Measurements from ENCODE around the gene BPIFB1.

Gene BPIFB1

DNA sequence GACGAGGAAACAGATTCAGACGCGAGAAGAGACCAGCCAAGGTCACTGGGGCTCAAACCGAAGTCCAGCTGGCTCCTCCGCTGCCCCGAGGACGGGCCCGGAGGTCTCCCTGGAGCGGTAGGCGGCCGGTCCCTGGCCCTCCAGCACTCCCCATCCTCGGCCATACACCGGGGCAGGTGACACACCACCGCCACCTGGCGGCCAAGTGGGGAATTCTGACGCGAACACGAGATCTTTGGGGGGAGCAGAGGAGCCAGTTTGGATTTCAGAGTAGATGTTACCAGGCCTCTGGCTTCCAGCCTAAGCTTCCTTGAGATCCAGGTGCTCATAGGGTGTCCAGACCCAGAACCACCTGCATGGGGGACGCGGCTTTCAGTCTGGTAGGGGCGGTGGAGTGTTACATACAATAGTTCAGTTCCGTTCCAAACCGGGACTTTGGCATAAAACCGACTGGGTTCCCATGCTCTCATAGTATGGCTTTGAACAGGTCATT lies 16.1 kb downstream of the BPIFB1 start:
- peak; percentile 71 for DNase-seq

DNA sequence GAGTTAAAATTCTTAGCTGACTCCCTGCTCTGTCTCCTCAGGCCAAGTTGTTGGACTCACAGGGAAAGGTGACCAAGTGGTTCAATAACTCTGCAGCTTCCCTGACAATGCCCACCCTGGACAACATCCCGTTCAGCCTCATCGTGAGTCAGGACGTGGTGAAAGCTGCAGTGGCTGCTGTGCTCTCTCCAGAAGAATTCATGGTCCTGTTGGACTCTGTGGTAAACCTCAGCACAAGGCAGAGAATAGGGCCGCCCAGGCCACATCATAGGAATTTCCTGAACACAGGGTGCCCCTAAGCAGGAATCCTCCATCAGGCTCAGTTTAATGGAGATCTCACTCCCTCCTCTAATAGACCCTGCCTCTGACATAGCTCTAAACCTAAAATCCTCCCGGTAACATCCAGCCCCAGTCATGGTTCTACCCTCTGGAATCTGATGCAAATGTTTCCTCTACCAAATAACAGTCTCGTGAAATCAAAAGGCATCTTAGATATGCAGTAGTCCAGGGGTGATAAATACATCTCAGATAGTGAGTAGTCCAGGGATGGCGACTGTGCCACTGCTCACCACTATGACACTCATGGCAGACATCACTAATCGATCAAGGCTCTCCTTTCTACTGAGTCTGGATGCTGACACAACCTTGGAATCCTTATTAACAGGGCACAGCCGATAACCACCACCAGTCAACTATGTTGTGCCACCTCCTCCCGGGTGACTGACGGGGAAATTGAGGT lies 18.3 kb downstream of the BPIFB1 start:
- no peak for DNase-seq

DNA sequence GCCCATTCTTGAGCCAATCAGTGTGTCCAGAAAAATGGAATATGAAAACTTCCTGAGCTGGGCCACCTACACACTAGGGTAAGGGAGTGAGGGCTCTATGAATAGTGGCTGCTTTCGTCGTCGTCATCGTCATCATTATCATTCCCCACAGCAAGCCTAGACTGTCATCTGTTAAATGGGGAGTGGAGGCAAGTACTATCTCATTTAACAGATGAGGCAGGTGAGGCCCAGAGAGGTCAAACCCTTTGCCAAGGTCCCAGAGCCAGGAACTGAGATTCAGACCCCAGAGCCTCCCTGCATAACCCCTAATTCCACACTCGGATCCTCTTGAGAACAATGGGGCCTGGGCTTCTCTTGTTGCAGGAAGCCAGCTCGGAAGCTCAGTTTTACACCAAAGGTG lies 20.6 kb downstream of the BPIFB1 start:
- DNase-seq: no peak

DNA sequence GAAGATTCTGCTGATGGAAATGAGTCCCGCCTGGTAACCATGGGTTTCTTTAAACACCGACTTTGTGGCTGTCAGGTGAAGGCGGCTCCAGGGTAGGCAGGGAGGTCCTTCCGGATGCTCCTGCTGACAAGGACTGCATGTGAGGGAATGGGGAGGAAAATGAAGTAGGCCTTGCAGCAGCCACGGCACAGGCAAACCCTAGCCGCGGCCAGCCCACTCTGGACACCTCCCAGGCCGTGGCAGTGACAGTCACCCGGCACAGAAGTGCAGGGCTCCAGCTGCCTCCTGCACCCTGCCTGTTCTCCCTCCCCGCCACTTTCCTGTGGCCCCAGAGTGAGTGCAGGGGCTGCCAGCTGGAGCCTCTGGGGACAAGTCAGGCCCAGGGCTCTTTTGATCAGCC lies 21.0 kb downstream of the BPIFB1 start:
- DNase-seq: no peak

DNA sequence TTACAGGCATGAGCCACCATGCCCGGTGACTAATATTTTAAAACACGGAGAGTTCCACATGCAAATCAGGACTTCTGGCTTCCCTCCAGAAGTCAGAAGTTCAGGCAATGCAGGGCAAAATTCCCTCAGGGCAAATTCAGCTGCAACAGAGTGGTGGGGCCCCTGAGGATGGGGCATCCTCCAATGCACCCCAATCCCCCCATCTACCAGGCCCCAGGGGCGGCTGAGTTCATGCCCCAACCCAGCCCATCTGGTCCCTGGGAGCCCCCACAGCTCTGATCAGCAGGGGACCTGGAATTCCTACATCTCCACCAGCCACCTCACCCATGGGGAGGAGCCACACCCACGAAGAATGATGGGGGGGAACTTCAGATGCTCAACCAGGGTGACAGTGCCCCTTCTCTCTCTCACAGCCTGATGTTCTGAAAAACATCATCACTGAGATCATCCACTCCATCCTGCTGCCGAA lies 22.6 kb downstream of the BPIFB1 start:
- no peak for DNase-seq

DNA sequence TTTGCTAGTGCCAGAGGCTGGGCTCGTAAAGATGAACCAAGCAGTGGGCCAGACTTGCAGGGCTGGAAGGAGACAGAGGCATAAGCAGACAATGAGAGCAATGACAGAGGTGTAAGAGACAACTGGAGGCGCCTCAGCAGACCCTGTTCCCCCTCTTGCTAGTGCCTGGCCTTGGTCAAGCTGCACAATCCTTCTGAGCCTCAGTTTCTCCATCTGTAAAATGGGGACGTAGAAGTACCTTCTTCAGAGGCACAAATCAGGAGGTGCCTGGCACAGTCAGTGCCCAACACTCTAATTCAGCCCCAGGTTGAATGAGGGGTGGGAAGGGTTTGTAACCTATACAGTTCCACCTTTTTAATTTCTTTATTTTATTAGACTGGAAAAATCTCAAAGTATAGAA lies 23.2 kb downstream of the BPIFB1 start:
- DNase-seq: no peak

DNA sequence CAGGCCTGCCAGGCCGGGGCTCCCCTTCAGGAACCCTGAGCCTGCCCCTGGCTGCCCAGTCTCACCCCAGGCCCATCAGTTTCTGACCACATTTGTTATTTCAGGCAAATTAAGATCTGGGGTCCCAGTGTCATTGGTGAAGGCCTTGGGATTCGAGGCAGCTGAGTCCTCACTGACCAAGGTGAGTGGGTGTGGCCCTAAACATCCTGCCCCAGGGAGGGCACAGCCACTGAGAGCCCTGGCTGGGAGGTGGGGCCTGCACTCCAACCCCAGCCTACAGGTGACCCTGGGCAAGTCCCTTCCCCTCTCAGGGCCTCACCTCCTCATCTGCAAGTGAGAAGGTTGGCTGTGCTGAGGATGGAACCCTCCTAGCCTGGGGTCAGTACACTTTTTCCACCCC lies 23.8 kb downstream of the BPIFB1 start:
- DNase-seq: no peak

DNA sequence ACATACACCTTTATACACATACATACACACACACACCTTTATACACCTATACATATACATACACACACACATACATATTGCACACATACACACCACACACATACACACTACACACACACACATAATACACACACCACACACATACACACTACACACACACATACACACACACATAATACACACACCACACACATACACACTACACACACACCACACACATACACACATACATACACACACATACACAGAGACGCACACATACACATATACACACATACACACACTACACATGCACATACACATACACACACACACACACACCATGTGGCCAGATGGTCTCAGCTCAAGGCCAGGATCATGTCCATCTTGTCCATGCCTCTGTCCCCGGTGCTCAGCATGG lies 25.7 kb downstream of the BPIFB1 start:
- no peak for DNase-seq

DNA sequence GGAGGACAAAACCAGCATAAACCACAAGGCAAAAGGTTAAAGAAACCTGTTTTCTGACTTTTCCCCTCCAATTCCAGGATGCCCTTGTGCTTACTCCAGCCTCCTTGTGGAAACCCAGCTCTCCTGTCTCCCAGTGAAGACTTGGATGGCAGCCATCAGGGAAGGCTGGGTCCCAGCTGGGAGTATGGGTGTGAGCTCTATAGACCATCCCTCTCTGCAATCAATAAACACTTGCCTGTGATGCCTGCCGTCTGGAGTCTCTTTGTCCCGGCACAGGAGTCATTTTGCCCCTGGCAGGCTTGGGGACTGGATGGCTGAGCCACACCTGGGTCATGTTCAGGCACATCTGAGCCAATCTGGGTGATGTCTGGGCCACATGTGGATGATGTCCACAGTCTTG lies 26.6 kb downstream of the BPIFB1 start:
- no peak for DNase-seq

DNA sequence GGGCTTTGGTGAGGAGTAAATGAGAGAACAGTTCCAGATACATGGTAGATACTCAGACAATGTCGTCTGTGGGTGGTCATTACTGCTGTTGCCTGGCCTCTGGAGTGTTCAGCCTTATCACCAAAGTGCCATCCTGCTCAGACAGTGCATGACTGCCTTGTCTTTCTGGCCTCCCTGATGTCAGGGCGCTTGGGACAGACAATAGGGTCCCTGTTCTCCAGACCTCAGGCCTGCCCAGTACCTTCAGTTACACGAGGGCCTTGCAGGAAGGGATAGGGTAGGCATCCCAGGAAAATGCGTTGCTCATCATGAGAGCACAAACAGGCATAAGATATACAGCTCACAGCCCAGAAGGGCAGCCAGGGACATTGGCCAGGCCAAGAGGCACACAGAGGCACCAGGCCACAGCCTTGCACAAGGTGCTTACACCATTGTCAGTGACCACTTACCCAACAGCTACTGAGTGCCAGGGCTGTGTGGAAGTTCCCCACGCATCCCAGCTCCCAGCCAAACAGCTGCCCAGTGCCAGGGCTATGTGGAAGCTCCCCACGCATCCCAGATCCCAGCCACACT lies 27.4 kb downstream of the BPIFB1 start:
- DNase-seq: no peak

DNA sequence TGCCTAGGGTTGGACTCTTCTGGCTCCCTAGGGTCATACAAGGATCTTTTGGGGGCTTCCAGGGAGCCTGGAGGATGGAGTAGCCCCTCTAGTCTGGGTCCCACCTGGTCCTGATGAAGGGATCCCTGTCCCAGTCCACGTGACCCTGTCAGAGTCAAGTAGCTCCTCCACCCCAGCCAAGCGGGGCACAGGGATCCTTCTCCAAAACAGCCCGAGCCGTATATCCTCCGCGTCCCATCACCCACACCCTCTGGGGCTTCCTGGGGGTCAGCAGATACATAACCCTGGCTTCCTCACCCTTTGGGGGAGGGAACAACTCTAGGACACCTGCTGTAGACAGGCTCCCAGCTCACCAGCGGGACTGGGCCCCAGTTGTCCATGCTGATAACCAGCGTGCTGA lies 28.0 kb downstream of the BPIFB1 start:
- no peak for DNase-seq

DNA sequence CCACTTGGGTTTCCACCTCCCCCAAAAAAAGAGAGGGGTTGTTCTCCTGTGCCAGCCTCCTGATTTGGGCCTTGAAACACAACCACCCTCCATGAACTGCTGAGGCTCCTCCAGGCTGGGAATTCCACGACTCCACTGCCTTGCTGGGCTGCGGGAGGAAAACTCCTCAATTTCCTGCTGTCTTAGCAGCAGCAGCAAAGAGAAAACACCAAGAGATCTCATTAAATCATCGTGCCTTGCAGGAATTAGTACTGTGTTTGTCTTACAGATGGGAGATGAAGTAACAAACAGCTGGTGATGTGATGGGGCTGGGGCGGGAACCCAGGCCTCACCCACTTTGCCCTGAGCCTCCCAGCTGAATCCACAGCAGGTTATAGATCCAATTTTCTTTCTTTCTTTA lies 29.0 kb downstream of the BPIFB1 start:
- DNase-seq: no peak

DNA sequence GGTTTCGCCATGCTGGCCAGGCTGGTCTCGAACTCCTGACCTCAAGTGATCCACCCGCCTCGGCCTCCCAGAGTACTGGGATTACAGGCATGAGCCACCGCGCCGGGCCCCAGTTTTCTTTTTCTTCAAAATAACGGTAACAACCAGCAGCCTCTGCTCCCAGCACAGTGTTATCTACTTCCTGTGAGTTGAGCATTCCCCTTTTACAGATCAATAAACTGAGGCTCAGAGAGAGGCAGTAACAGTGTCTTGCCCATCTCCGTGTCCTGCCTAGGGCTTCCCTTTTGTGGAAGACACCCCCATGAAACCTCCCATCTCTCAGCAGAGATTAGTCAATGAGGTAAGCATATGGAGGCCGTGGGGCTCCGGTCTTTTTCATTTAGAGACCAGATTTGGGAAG lies 29.6 kb downstream of the BPIFB1 start:
- DNase-seq: no peak

DNA sequence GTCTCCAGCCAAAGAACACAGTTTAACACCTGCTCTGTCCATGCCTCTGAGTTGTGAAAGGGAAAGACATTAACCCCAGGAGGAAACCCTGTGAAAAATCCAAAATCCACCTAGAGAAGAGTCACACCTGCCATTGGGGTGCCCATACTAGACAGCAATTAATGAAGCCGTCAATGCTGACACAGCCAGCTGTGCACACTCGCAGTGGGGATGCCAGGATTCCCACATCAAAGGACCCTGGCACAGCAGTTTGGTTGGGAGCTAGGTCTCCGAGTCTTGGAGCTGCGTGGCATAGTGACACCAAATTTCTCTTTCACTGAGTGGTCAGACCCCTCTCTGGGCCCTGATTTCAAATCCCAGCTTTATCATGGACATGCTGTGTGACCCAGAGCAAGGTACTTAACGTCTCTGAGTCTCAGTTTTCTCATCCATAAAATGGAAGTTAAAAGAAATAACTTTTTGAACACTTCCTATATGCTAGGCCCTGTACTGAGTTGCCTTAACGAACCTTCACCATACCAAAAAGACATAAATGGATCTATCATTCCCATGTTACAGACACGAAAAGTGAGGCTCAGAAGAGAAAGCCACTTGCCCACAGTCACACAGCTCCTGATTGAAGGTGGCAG lies 30.8 kb downstream of the BPIFB1 start:
- no peak for DNase-seq

DNA sequence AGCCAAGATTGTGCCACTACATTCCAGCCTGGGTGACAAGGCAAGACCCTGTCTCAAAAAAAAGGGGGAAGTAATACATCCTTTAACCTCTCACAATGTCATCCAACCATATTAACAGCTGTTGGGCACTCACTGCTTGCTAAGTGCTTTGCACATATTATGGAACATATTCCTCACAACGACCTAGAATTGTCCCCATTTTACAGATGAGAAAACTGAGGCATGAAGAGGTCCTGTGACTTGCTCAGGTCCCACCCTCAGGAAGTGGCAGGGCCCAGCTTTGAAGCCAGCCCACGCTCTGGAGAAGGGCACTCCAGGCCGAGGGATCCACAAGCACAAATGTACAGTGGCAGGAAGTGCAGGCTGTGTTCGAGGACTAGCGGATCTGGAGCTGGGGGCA lies 33.3 kb downstream of the BPIFB1 start:
- DNase-seq: no peak

DNA sequence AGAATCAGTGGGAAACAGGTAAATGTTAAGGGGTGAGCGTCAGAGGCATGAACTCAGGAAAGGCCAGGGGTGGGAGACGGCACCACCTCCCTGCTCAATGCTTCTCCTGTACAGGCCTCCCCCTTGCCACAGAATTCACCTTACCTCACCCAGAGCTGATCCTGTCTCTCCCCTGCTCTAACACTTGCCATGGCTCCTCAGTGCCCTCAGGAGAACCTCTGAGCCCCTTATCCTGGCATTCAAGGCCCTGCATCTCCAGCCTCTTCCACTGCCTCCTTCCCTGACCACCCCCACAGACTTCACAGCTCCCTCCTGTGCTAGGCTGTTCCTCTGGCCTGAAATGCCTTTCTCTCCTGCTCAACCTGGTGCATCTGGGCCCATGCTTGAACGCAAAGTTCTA lies 33.9 kb downstream of the BPIFB1 start:
- DNase-seq: no peak

DNA sequence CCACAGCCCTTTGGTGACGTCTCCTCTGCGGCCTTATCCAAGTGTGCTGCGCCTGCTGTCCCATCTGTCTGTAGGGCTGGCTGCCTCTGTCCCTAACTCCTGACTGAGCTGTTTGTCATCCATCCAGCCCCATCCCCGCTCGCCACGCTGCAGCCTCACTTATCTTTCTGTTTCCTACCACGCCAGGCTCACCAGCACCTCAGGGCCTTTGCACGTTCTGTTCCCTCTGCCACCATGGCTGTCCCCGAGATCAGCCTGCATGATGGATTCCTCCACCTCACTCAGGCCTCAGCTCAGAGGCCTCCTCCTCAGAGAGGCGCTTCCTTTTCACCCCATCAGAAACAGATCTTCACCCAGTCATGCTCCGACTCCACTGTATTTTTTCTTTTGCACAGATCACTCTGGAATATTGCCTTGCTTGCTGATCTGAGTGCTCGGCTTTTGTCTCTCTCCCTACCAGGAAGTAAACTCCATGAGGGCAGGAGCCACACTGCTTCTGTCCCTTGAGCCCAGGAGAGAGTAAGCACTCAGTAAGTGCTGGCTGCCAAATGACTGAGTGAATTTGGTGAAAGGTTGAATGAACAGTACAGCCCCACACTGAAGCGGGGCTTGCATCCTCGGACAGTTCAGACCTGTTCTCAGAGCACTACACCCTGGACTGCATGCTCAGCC lies 34.5 kb downstream of the BPIFB1 start:
- DNase-seq: no peak

DNA sequence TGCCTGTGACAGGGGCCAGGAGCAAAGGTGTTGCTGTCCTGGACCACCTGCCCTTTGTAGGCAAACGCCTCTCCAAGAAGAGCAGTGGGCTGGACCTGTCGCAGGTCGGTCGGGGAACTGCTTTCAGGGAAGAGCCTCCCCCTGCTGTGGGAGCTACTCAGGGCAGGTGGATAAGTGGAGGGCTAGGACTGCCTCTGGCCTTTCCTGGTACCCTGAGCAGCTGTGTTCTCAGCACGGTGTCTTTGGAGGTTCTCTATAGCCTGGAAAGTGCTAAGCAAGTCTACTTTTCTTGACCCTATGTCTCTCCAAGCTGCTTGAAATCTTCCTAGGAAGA lies 35.0 kb downstream of the BPIFB1 start:
- DNase-seq: no peak

DNA sequence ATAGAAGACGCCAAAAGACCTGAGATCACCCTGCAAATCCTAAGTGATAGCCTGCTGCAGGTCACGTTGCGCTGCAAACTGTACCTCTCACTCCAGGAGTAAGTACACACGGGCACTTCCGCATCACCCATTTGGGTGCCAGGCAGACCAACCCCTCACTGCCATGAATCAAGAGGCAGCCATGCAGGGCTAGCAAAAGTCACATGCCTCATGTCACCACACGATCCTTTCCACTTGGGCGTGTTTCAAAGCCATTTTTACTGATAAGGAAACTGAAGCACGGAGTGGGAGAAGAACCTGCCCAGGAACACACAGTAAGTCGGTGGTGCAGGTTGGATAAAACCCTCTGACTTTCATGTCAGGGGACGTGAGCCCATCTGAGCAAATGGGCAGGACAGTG lies 37.0 kb downstream of the BPIFB1 start:
- no peak for DNase-seq

DNA sequence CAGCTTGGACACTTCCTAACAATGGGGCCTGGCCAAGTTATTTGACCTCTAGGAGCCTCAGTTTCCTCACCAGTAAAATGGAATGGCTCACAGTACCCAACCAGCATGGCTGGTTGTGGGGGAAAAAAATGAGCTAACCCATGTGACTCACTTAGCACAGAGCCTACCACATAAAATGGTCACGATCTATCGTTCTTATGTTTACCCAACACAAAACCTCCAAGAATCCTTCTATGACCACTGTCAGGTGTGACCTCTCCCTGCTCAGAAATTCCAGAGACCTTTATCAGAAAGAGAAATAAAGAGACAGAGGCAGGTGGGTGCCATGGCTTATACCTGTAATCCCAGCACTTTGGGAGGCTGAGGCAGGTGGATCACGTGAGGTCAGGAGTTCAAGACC lies 39.4 kb downstream of the BPIFB1 start:
- DNase-seq: no peak

DNA sequence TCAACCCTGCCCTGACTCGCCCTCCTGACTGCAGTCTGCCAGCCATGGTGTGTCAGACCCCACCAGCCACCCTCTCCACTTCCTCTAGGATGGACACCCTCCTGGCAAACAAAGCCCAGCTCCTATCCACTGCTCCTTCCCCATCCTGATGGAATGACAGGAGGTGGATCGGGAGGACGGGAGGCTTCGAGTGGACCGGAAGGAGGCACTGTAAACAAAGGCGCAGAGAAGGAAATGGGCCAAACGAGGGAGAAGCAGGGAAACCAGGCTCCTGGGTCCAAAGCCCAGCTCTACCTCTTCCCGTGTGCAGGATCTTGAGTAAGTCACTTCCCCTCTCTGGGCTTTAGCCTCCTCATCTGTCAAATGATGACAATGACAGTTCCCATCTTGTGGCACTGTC lies 40.2 kb downstream of the BPIFB1 start:
- no peak for DNase-seq

DNA sequence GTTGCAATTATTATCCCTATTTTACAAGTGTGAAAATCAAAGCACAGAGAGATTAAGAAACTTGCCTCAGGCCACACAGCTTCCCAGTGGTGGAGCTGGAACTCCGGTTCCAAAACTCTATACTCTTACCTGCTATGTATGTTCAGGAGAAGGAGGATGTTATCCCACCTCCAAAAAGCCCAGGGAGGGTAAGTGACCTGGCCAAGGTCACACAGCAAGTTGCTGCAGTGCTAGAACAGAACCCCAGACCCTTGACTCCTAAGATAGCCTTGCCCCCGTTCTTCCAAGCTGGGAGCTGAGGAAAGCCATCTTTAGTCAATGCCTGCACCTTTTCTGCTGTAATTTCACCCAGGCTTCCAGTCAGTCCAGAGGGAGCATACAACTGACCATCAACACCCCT lies 42.3 kb downstream of the BPIFB1 start:
- DNase-seq: no peak

DNA sequence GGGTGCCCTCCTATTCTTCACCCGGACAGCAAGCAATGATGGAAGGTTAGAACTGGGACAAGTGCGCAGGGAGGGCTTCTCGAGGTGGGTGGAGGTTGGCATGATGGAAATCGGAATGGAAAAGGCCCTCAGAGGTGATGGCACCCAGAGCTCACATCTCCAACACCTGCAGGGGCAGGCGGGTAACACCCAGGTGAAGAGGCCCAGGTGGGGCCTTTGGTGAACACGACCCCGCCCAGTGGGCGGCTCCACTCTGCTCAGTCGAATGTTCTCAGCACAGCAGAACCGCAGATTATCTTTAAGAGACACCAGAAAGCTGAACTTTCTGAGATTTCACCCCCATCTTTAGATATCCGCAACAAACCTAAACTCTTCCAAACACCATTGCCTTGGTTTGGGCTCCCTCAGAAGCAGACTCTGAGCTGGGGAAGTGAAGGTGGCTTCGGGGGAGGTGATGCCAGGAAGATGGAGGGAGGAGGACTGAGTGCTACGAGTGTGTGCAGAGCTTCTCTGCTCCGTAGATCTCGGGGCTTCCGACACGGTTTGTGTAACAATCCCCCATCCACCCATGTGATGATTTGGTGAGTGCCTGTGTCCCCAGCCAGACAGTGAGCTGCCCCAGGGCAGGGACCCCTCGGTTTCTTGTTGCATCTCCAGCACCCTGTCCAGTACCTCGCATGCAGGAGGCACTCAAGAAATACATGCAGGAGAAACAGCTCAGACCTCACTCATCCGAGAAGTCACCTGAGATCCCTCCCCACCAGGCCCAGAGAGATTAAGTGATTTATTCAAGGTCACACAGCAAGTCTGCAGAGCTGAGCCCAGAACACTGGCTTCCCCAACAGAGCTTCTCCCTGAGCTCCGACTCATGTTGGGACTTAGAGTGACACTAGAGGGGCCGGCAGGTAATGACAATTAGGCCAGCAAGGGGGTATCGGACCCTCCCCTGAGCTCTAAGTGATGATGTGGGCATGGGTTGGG lies 45.4 kb downstream of the BPIFB1 start:
- no peak for DNase-seq

All from activated gamma-delta T cell treated with Interleukin-2 at 50 U/mL for 16 hours (primary cell).